ENCODE data around the gene PRRT4.

PRRT4 gene

DNA sequence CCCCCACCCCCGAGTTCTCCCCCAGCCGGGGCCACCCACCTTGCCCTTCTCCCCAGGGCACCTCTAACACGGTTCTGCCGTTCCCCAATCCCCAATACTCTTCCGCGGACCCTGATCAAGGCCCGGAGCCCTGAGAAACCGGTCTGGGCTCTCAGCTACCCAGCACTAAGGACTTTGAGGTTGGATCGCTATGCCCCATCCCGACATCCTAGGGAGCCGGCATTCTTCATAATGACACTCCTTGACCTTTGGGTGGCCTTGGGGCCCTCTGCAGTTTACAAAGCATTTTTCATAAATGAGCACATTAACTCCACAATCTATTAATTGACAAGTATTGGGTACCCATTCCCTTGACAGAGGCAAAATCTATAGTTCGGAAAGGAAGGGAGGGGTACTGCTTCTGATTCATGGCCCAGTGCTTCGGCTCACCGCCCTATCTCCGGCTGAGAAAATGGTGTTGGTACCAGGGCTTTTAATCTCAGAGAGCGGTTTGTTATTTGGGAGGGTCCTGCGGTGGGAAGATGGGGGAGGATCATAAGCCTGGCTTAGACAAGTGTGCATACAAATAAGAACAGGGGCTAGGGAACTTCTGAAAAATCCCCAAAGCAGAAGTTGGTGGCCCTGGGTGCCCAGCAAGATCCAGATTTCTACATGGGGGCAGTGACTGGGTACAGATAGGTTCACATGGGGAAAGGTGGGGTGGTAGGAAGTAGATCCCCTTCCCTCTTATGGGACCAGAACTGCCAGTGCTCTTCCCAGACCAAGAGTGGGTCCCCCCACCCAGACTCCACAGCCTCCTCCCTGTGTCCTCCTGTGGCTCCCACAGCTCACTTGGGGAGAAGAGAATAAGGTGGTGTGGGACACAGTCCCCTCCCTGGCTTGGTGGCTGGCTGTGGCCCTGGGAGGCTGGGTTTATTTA lies 45.1 kb upstream of the PRRT4 start:
- Histone ChIP-seq H3F3A (ENCODE audit: insufficient read depth, low read length) (0 out of 2 replicates have a peak, but pooled peaks cover 7% of the 10 kb centered on the region), H3K27ac (ENCODE audit: low read depth, low read length, poor library complexity, severe bottlenecking) (no peak overlapping the region), H3K79me2 (ENCODE audit: insufficient read depth, low read length) (no peaks in the 10 kb centered on the region), H3K4me1 (ENCODE audit: insufficient read depth, low read length, severe bottlenecking) (peaks cover 36% of the 10 kb centered on the region), H3K36me3 (ENCODE audit: insufficient read depth, low read length) (peaks cover 12% of the 10 kb centered on the region; the same call in 1 of the 2 replicates), H3K27me3 (ENCODE audit: insufficient read depth, low read length) (0 out of 2 replicates have a peak, but pooled peaks cover 12% of the 10 kb centered on the region), H3K9me2 (ENCODE audit: low read depth, low read length) (no peaks in the 10 kb centered on the region), H2AFZ (ENCODE audit: low read length) (no peak overlapping the region), H3K4me2 (ENCODE audit: low read length) (peak overlapping the region; percentile 39; the same call in 1 of the 2 replicates), H3K4me3 (ENCODE audit: low read depth, low read length, poor library complexity, severe bottlenecking) (no peak overlapping the region), H3K9me3 (ENCODE audit: low read length) (no peaks in the 10 kb centered on the region), H3K9ac (ENCODE audit: low read length) (no peak overlapping the region), H4K20me1 (ENCODE audit: insufficient read depth, low read length) (no peaks in the 10 kb centered on the region)
- no peak for TF ChIP-seq EZH2 (IDR thresholded peaks at IDR 0.05; ENCODE audit: borderline replicate concordance, low read length)
- TF ChIP-seq, protein P1, sequence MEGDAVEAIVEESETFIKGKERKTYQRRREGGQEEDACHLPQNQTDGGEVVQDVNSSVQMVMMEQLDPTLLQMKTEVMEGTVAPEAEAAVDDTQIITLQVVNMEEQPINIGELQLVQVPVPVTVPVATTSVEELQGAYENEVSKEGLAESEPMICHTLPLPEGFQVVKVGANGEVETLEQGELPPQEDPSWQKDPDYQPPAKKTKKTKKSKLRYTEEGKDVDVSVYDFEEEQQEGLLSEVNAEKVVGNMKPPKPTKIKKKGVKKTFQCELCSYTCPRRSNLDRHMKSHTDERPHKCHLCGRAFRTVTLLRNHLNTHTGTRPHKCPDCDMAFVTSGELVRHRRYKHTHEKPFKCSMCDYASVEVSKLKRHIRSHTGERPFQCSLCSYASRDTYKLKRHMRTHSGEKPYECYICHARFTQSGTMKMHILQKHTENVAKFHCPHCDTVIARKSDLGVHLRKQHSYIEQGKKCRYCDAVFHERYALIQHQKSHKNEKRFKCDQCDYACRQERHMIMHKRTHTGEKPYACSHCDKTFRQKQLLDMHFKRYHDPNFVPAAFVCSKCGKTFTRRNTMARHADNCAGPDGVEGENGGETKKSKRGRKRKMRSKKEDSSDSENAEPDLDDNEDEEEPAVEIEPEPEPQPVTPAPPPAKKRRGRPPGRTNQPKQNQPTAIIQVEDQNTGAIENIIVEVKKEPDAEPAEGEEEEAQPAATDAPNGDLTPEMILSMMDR (IDR thresholded peaks at IDR 0.05; ENCODE audit: low read length) = no peak

DNA sequence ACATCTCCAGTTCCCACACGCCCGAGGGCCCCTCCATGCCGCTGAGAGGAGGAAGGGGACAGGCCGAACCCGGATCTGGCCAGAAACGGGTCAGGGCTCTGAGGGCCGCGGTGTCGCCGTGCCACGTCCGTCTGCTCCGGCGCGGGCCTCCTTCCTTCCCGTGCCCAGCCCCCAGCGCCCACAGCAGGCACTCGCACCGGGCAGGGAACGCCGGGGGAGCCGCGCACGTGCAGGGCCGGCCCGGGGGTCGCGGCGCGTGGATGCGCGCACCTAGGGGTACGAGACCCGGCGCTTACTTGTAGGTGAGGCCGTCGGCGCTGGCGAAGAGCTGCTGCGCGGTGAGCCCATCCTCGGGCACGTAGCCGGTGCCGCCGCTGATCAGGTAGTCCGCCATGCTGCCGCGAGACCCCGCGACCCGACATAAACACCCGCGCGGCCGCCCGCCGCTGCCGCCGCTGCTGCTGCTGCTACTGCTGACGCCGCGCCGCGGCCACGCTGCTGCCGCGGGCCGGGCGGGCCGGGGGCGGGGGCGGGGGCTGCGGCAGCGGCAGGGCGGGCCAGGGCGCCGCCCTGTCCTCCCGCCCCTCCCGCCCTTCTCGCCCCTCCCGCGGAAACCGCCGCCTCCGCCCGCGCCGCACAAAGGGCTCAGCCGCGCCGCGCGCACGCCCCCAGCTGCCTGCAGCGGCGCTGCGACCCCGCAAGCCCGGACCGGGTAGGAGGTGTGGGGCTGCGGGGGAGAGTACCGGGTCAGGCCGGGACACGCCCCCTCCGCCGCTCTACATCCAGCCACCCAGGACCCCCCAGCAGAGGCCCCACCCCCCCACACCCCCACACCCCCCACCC lies 44.2 kb upstream of the PRRT4 start:
- Histone ChIP-seq H3K27ac (ENCODE audit: low read depth, low read length, poor library complexity, severe bottlenecking) (peak overlapping the region; percentile 1), H3F3A (ENCODE audit: insufficient read depth, low read length) (0 out of 2 replicates have a peak, but pooled peaks cover 7% of the 10 kb centered on the region), H3K4me2 (ENCODE audit: low read length) (peak overlapping the region; percentile 83), H3K36me3 (ENCODE audit: insufficient read depth, low read length) (peaks cover 20% of the 10 kb centered on the region), H4K20me1 (ENCODE audit: insufficient read depth, low read length) (no peaks in the 10 kb centered on the region), H3K9ac (ENCODE audit: low read length) (peak overlapping the region; percentile 90), H3K27me3 (ENCODE audit: insufficient read depth, low read length) (0 out of 2 replicates have a peak, but pooled peaks cover 12% of the 10 kb centered on the region), H2AFZ (ENCODE audit: low read length) (no peak overlapping the region), H3K9me3 (ENCODE audit: low read length) (no peaks in the 10 kb centered on the region), H3K4me1 (ENCODE audit: insufficient read depth, low read length, severe bottlenecking) (peaks cover 36% of the 10 kb centered on the region), H3K79me2 (ENCODE audit: insufficient read depth, low read length) (no peaks in the 10 kb centered on the region), H3K9me2 (ENCODE audit: low read depth, low read length) (no peaks in the 10 kb centered on the region), H3K4me3 (ENCODE audit: low read depth, low read length, poor library complexity, severe bottlenecking) (peak overlapping the region; percentile 87)
- TF ChIP-seq, protein P1 (IDR thresholded peaks at IDR 0.05; ENCODE audit: low read length) = no peak
- no peak for TF ChIP-seq EZH2 (IDR thresholded peaks at IDR 0.05; ENCODE audit: borderline replicate concordance, low read length)

- Histone ChIP-seq H3K4me3 (ENCODE audit: low read depth, low read length, poor library complexity, severe bottlenecking) (peak overlapping the region; percentile 87), H3K27me3 (ENCODE audit: insufficient read depth, low read length) (0 out of 2 replicates have a peak, but pooled peaks cover 12% of the 10 kb centered on the region), H3K4me2 (ENCODE audit: low read length) (peak overlapping the region; percentile 83), H3K9me3 (ENCODE audit: low read length) (no peaks in the 10 kb centered on the region), H3K9me2 (ENCODE audit: low read depth, low read length) (no peaks in the 10 kb centered on the region), H3K9ac (ENCODE audit: low read length) (peak overlapping the region; percentile 90), H3K27ac (ENCODE audit: low read depth, low read length, poor library complexity, severe bottlenecking) (peak overlapping the region; percentile 1), H3F3A (ENCODE audit: insufficient read depth, low read length) (0 out of 2 replicates have a peak, but pooled peaks cover 7% of the 10 kb centered on the region), H4K20me1 (ENCODE audit: insufficient read depth, low read length) (no peaks in the 10 kb centered on the region), H3K4me1 (ENCODE audit: insufficient read depth, low read length, severe bottlenecking) (peaks cover 29% of the 10 kb centered on the region), H2AFZ (ENCODE audit: low read length) (no peak overlapping the region), H3K36me3 (ENCODE audit: insufficient read depth, low read length) (peaks cover 28% of the 10 kb centered on the region), H3K79me2 (ENCODE audit: insufficient read depth, low read length) (no peaks in the 10 kb centered on the region)
- TF ChIP-seq, protein P1 (IDR thresholded peaks at IDR 0.05; ENCODE audit: low read length) = peak; percentile 28; the same call in 1 of the 2 replicates
- no peak for TF ChIP-seq EZH2 (IDR thresholded peaks at IDR 0.05; ENCODE audit: borderline replicate concordance, low read length)
Measured at GRCh38 chr7:128404886-128405470, 43.5 kb upstream of the PRRT4 start.
